GM18498 (cell line): ENCODE data around the gene ANKH.
"Not testable (repeated sequence)": the region's sequence is repeated elsewhere in the genome, so short reads cannot be mapped to it uniquely, and the experiment has no call there.

ENCODE experiments used
- ATAC-seq: cut with Tn5 transposase; IDR thresholded peaks from one replicate; pipeline ENCODE4 v1.9.1; 2021; ENCODE audit warnings: mild to moderate bottlenecking, moderate library complexity; ENCODE audit not compliant: unreplicated experiment

ANKH gene

GRCh38 chr5:14797385-14797784 is 74.2 kb downstream of the ANKH start:
- ATAC-seq = not testable (repeated sequence)

DNA sequence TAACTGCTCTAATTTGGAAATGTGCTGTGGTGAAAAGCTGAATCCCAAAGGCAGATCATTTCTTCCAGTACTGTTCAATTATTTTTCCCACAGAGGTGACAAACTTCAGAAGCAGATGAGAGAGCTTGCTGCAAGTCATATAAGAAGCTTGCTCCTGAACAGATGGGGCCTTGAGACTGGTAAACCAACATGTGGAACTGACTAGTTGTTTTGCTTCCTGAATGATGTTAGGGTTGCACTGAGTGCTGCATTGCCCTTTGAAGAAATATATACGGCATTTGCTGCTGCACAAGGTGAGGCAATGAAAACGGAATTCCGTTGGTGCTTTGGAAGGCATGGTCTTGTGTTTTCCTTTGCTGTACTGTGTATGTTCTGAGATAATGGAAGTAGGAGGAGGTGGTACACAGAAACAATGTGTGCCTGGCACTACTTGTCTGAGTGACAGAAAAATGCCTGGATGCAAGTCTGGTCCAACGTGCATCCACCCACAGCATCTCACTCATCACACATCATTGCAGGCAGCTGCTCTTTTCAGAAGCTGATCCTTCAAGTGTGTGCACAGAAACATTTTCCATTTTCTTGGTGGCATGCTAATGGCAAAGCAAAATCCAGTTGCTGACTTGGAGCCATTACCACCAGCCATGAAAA is 76.9 kb downstream of the ANKH start:
- ATAC-seq = no peak

DNA sequence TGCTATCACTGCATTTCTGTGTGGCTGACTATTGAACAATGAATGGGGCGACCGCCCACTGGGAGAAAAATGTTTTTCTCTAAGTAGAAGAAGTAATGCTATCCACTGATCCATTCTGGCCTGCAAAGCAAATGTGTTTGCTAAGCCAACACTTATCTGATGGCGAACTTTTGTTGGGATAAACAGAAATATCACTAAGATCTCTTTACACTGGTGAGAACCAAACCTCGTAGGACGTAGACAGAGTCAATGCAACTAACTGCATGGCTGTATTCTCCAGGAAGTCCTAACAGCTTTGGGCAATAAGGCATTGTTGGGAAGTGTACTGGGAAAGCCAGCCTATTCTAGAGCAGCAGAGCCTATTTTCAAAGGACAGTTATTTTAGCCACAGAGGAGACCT is 77.7 kb downstream of the ANKH start:
- ATAC-seq = no peak

DNA sequence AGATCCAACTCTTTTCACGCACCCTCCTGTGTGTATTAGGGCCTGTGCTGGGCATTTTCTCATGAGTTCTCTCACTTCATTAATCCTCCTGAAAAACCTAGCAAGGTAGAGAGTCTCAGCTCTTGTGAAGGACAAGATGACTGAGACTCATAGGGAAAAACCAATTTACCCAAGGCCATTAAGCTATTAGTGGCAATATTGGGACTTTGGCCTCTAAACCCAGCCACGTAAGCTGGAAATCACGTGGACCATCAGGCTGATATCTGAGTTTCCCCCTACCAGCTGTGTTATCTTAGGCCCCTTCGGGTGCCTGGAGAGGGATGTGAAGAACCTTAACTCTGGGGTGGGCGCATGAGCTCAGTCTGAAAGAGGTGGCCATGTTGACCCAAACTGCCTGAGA is 80.7 kb downstream of the ANKH start:
- ATAC-seq = no peak

GRCh38 chr5:14790220-14790619 is 81.4 kb downstream of the ANKH start:
- ATAC-seq = no peak

DNA sequence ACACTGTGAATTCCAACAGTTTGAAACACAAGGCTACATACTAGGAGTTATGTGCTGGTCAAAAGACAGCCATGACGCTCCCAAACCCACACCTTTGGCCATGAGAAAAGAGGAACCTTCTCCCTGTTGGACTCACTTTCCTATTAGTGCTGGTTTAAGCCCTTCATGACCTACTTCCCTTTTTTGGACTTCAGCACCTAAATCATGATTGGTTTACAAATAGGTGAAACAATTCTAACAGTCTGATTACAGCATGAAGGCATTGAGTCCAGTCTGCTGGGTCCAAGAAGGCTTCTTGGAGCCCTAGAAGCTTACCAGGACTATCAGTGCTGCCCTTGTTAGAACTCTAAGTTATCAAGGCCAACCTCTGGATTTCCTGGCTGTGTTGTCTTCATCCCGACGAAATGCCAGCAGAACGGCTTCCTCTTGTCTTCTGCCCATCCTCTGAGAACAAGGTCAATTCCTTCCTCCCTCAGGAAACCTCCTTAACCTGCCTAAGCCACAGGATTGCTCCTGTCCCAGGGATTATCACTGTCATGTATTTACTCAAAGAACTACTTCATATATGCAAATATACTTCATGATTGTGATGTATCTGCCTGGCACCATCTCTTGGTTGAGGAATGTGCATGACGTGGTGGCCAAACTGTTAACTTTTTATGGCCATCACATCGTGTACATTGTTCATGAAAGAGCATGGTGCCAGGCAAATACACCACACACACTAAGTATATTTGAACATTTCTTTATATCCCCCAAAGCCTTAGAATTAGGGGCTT is 83.6 kb downstream of the ANKH start:
- no peak for ATAC-seq

GRCh38 chr5:14783691-14784090 is 87.9 kb downstream of the ANKH start:
- ATAC-seq = peak; percentile 72

GRCh38 chr5:14782591-14782990 is 89.0 kb downstream of the ANKH start:
- ATAC-seq = no peak

DNA sequence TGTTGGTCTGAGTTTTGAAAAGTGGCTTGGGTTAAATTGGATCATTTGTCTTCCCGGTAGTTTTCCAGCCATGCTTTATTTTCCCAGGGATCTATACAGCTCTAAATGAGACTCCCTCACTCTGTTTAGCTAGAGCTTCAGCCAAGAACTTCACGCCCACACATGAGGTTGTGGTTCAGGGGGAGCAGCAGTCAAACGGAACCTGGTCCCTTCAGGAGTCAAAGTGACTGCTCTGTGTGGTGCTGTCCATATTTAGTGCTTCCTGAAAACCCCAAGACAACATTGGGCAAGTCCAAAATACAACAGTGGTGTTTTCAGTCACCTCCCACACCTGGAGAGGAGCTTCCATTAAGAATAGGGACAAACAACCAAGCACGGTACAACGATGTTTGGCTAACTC is 90.5 kb downstream of the ANKH start:
- ATAC-seq = peak; percentile 76

DNA sequence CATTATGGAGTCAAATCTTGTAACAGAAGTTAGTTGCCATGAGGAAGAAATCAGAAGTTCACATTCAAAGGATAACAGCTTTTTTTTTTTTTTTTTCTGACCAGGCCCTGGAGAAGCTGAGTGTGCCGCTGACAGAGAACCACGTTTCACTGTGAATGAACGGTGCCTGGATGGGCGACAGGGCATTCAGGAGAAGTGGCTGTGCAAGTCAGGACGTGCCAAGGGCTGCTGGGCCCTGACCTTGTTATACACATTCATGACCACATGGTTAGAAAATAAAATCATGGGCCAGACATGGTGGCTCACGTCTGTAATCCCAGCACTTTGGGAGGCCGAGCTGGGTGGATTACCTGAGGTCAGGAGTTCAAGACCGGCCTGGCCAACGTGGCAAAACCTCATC is 91.6 kb downstream of the ANKH start:
- no peak for ATAC-seq

DNA sequence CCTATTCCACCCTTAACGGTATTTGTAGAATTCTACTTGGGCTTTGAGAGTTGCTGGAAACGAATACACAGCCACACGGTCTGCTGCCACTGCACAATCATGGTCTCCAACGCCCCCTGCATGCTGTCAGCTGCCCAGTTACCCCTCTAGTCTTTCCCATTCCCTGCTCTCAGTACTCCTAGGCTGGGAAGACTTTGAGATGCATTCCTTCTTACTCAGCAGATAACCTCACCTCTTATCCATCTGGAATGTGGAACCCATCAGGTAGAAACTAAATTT is 92.8 kb downstream of the ANKH start:
- ATAC-seq = no peak

DNA sequence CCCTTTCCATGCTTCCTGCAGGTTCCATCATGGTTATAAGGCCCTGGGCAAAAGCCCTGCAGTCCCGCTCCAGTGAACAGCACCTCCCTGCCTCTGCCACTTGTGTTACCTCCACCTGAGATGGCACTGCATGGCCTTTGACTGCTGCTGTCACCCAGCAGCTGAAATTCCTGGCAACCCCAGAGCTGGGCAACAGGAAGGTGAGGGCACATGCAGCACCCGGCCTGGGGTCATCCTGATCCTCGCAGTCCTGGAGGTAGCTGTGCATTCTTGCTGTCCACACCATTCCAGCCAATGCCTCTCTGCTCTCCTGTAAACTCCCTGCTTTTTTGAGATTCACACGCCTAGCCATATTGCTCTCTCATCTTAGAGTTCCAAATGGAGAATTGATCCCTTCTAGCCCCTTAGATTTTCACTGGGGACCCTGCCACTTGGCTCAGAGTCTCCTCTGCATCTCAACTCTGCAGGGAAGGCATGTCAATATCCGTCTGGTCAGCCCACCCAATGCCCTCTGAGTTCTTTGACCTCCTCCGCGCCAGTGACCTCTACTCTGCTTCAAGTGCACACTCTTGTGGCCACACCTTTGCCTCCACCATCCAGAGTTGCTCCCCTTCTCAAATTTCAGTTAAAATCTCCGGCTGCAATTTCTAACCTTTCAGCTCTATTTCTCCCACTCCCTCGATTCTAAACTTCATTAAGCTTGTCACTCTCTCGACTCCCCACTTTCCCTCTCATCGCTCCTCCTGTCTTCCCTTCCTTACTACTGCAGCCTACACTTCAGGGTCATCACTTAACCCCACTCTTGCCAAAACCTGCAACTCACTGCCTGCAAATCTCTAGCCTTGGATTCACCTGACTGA is 93.4 kb downstream of the ANKH start:
- no peak for ATAC-seq

- ATAC-seq = no peak
Observed at GRCh38 chr5:14777187-14777586, 94.4 kb downstream of the ANKH start.

- ATAC-seq = no peak
Observed at GRCh38 chr5:14776602-14777001, 95.0 kb downstream of the ANKH start.

- ATAC-seq = no peak
Observed at GRCh38 chr5:14775857-14776256, 95.7 kb downstream of the ANKH start.

GRCh38 chr5:14773588-14773987 is 98.0 kb downstream of the ANKH start:
- no peak for ATAC-seq

DNA sequence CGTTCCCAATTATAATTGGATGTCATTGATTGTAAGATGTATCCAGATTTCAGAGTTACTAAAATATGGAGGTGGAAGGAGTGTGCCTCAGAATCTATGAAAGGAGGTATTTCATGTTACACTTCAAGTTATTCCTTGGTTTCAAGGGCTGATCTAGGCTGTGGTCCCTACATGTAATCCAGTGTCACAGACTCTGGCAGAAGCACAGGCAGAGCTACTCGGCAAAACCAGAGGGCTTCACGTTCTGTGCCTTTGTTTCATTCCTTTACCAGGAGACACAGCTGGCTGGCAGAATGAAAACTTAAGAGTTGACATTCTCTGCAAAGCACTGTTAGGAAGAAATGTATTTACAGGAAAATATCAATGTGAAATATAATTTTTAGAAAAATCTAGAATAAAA is 99.6 kb downstream of the ANKH start:
- ATAC-seq = no peak

DNA sequence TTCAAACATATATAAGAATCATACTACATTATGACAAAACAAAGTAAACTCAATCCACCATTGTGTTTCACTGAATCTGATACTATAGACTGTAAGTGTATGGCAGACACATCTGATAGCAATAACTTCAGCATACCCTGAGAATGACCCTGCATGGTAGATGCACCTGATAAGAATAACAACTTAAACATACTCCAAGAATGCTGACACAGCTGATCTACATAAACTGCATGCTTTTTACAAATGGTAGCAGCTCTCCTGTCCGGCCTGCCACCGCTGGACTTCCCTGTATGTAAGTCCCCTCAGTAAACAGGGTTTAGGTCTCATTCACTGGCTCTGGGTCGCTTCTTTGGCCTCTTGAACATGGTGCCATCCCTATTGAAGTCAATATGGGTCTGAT is 100.4 kb downstream of the ANKH start:
- no peak for ATAC-seq

- ATAC-seq = no peak
Observed at GRCh38 chr5:14768508-14769365, 102.8 kb downstream of the ANKH start.

GRCh38 chr5:14767735-14768507 is 103.7 kb downstream of the ANKH start:
- peak; percentile 65 for ATAC-seq
